Naive thymus-derived CD4-positive, alpha-beta T cell (primary cell): ENCODE measurements around the gene FRMPD4. TPM values are rescaled to one million over a fixed set of nuclear protein-coding genes. Genes with fewer than 3 reads are reported as not detected.

Experiments
- ATAC-seq: fragments of 150-1000 bp; cut with Tn5 transposase; 2 replicates; pipeline ENCODE4 v1.10.0; 2021; ENCODE audit warnings: mild to moderate bottlenecking, moderate library complexity
- CTCF ChIA-PET: fragments of 350-600 bp; sonication (Branson Sonifier 250); formaldehyde crosslinking; loops from one replicate; lab custom pipeline; 2021; ENCODE audit warnings: antibody characterized with exemption; lab: Charles Lee
- POLR2A ChIA-PET: fragments of 350-600 bp; sonication (Branson Sonifier 250); formaldehyde crosslinking; loops from one replicate; lab custom pipeline; 2021; ENCODE audit warnings: antibody characterized with exemption, inconsistent platforms; lab: Charles Lee
- DNase-seq, 9 donors: peaks; one replicate each; pipeline versions ENCODE4 v3.0.0 to v3.0.0-alpha.2; 2020 to 2022; ENCODE audit warnings: mixed read lengths in 1 of 9
- H3K27ac ChIP-seq: one replicate; pipeline ENCODE4 v1.7.0; 2013; ENCODE audit warnings: mild to moderate bottlenecking, low read depth, low read length, moderate library complexity
- H3K27me3 ChIP-seq, 2 donors: one replicate each; pipeline ENCODE4 v1.7.0; 2013; ENCODE audit warnings: low read length in 2 of 2, mild to moderate bottlenecking in 2 of 2, moderate library complexity in 2 of 2; ENCODE audit not compliant: control insufficient read depth in 2 of 2, insufficient read depth in 2 of 2
- H3K36me3 ChIP-seq, 3 experiments: 1 replicate in 2 of 3; 2 replicates in 1 of 3; pipeline ENCODE4 v1.7.0; 2013; ENCODE audit warnings: low read length in 3 of 3, mild to moderate bottlenecking in 3 of 3, moderate library complexity in 1 of 3; ENCODE audit not compliant: insufficient read depth in 3 of 3, control insufficient read depth in 2 of 3
- H3K4me1 ChIP-seq, 2 donors: one replicate each; pipeline ENCODE4 v1.7.0; 2013; ENCODE audit warnings: low read length in 2 of 2, mild to moderate bottlenecking in 2 of 2, moderate library complexity in 1 of 2; ENCODE audit not compliant: control insufficient read depth in 2 of 2, insufficient read depth in 2 of 2
- H3K4me3 ChIP-seq: 2 replicates; pipeline ENCODE4 v1.7.0; 2013; ENCODE audit warnings: mild to moderate bottlenecking, low read length
- H3K9me3 ChIP-seq, 3 experiments: 1 replicate in 2 of 3; 2 replicates in 1 of 3; pipeline ENCODE4 v1.7.0; 2013; ENCODE audit warnings: low read length in 3 of 3; ENCODE audit not compliant: control insufficient read depth in 2 of 3
- H3K27ac Mint-ChIP-seq, 9 donors: one replicate each; pipeline ENCODE4 v1.8.0; 2020 to 2022; ENCODE audit warnings: mixed read lengths in 9 of 9, mild to moderate bottlenecking in 8 of 9, moderate library complexity in 5 of 9, inconsistent platforms in 2 of 9
- H3K27me3 Mint-ChIP-seq, 5 donors: one replicate each; pipeline ENCODE4 v1.8.0; 2021 to 2022; ENCODE audit warnings: mixed read lengths in 5 of 5, mild to moderate bottlenecking in 1 of 5
- H3K36me3 Mint-ChIP-seq, 5 donors: one replicate each; pipeline ENCODE4 v1.8.0; 2020 to 2022; ENCODE audit warnings: mixed read lengths in 5 of 5, mild to moderate bottlenecking in 3 of 5, inconsistent platforms in 1 of 5
- H3K4me1 Mint-ChIP-seq, 7 donors: one replicate each; pipeline ENCODE4 v1.8.0; 2020 to 2022; ENCODE audit warnings: mixed read lengths in 7 of 7, mild to moderate bottlenecking in 3 of 7, inconsistent platforms in 1 of 7
- H3K4me3 Mint-ChIP-seq, 10 donors: one replicate each; pipeline ENCODE4 v1.8.0; 2020 to 2022; ENCODE audit warnings: mild to moderate bottlenecking in 10 of 10, mixed read lengths in 10 of 10, moderate library complexity in 6 of 10, inconsistent platforms in 2 of 10
- H3K9me3 Mint-ChIP-seq, 11 donors: one replicate each; pipeline ENCODE4 v1.8.0; 2020 to 2022; ENCODE audit warnings: mixed read lengths in 11 of 11, mild to moderate bottlenecking in 4 of 11, inconsistent platforms in 1 of 11, moderate library complexity in 1 of 11
- intact Hi-C, 2 donors: fragments of 100-400 bp; cut with micrococcal nuclease; formaldehyde crosslinking; loops; one replicate each; pipeline ENCODE4 v1.15.1; 2023
- polyA plus RNA-seq, 2 donors: library from polyadenylated mRNA; unstranded; fragments of 300-500 nt; fragmentation: Illumina TruSeq; gene quantifications; one replicate each; pipeline ENCODE4 v1.2.3, GENCODE V29; 2021
- total RNA-seq, 6 experiments: library from RNA in 5 of 6; stranded (reverse) in 5 of 6; gene quantifications; 1 replicate in 5 of 6; 2 replicates in 1 of 6; pipeline ENCODE4 v1.2.3 and lab custom pipeline; 2021 to 2026

Gene FRMPD4
- total and polyA plus RNA-seq, 7 experiments from 2014 or later = not detected

- H3K36me3 Mint-ChIP-seq = no peaks in the 10 kb centered on the region
Observed at GRCh38 chrX:12269484-12269883, 131.2 kb downstream of the FRMPD4 start.

GRCh38 chrX:12278151-12278550 lies 139.9 kb downstream of the FRMPD4 start:
- Histone ChIP-seq H3K9me3 (no peaks in the 10 kb centered on the region), H3K36me3 (no peaks in the 10 kb centered on the region), H3K27ac (no peak overlapping the region), H3K4me1 (no peaks in the 10 kb centered on the region), H3K4me3 (no peak overlapping the region), H3K27me3 (no peaks in the 10 kb centered on the region)
- peaks cover 0 to 5% (median 0%) of the 10 kb centered on the region in 11 donors for H3K9me3 Mint-ChIP-seq
- H3K4me1 Mint-ChIP-seq = no peaks in the 10 kb centered on the region
- ChIA-PET CTCF (no interaction called here), POLR2A (no interaction called here)
- H3K4me3 Mint-ChIP-seq = no peak overlapping the region
- ATAC-seq = no peak
- no peaks in the 10 kb centered on the region for H3K36me3 Mint-ChIP-seq
- H3K27me3 Mint-ChIP-seq = no peaks in the 10 kb centered on the region
- no peak overlapping the region for H3K27ac Mint-ChIP-seq
- intact Hi-C loops = no loop called here
- no peak for DNase-seq

More at GRCh38 chrX:12269484-12269883, 131.2 kb downstream of the FRMPD4 start:
- no peak overlapping the region for H3K27ac ChIP-seq
- intact Hi-C loops = no loop called here
- H3K4me1 Mint-ChIP-seq = no peaks in the 10 kb centered on the region
- no peaks in the 10 kb centered on the region for H3K36me3 ChIP-seq
- no peak overlapping the region for H3K4me3 Mint-ChIP-seq
- no peak for DNase-seq
- H3K27me3 Mint-ChIP-seq = peaks cover 0 to 6% (median 0%) of the 10 kb centered on the region in 5 donors
- ChIA-PET CTCF (no interaction called here), POLR2A (no interaction called here)
- H3K9me3 Mint-ChIP-seq = peaks cover 0 to 1% (median 0%) of the 10 kb centered on the region in 11 donors
- no peaks in the 10 kb centered on the region for H3K27me3 ChIP-seq
- H3K27ac Mint-ChIP-seq = no peak overlapping the region
- no peaks in the 10 kb centered on the region for H3K4me1 ChIP-seq
- no peak overlapping the region for H3K4me3 ChIP-seq
- no peaks in the 10 kb centered on the region for H3K9me3 ChIP-seq
- no peak for ATAC-seq

- ATAC-seq = no peak
- no peak overlapping the region for H3K27ac ChIP-seq
- DNase-seq = no peak
- intact Hi-C loops = no loop called here
- Mint-ChIP-seq H3K36me3 (no peaks in the 10 kb centered on the region), H3K4me1 (no peaks in the 10 kb centered on the region), H3K27me3 (peaks cover 0 to 3% (median 0%) of the 10 kb centered on the region in 5 donors), H3K27ac (no peak overlapping the region), H3K9me3 (no peaks in the 10 kb centered on the region), H3K4me3 (no peak overlapping the region)
- H3K27me3 ChIP-seq = no peaks in the 10 kb centered on the region
- no peaks in the 10 kb centered on the region for H3K9me3 ChIP-seq
- H3K4me1 ChIP-seq = no peaks in the 10 kb centered on the region
- POLR2A ChIA-PET = no interaction called here
- H3K36me3 ChIP-seq = no peaks in the 10 kb centered on the region
- CTCF ChIA-PET = no interaction called here
- H3K4me3 ChIP-seq = no peak overlapping the region
Observed at GRCh38 chrX:12282991-12283390, 144.7 kb downstream of the FRMPD4 start.

DNA sequence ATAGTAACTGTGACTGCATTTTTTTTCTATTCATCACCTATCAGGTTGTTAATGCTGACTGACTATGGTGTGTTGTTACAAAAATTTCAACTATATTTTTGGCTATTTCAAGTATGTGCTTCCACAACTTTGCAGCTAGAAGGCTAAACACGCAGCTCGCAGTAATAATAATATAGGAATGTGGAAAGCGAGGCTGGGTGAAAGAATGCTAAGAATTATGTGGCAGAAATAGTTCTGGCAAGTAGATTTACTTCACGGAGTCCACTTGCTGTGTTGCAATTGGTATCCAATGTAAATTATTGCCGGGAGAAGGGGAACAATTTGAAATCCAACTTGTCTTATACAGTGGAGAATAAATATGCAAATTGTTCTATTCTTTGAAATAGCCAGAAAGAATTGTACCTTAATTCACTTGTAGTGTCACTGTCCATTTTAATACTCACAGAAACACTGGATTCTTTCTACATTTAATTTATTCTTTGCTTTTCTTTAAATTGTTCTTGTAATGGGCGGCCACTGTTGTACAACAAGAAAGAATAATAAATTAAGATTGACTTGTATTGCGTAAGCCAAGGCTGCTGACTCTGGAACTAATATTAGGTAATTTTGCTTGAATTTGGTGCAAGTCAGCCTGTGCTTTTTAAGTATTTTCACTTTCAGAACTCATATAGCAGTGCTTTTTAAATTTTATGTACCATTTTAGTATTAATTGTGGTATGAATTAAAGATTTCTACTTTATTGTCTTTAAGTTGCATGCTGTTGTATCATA lies 154.9 kb downstream of the FRMPD4 start:
- Histone ChIP-seq H3K4me1 (no peaks in the 10 kb centered on the region), H3K27ac (no peak overlapping the region), H3K4me3 (no peak overlapping the region), H3K27me3 (no peaks in the 10 kb centered on the region), H3K9me3 (no peaks in the 10 kb centered on the region), H3K36me3 (no peaks in the 10 kb centered on the region)
- peaks cover 0 to 4% (median 0%) of the 10 kb centered on the region in 5 donors for H3K36me3 Mint-ChIP-seq
- peaks cover 0 to 5% (median 0%) of the 10 kb centered on the region in 11 donors for H3K9me3 Mint-ChIP-seq
- peaks cover 0 to 12% (median 6%) of the 10 kb centered on the region in 5 donors for H3K27me3 Mint-ChIP-seq
- DNase-seq (no peak), ATAC-seq (no peak)
- H3K4me1 Mint-ChIP-seq = peaks cover 0 to 2% (median 0%) of the 10 kb centered on the region in 7 donors
- POLR2A ChIA-PET = no interaction called here
- CTCF ChIA-PET = no interaction called here
- H3K27ac Mint-ChIP-seq = no peak overlapping the region
- H3K4me3 Mint-ChIP-seq = no peak overlapping the region
- intact Hi-C loops = no loop called here

GRCh38 chrX:12297353-12297752 lies 159.1 kb downstream of the FRMPD4 start:
- Histone ChIP-seq H3K9me3 (no peaks in the 10 kb centered on the region), H3K4me1 (no peaks in the 10 kb centered on the region), H3K27me3 (no peaks in the 10 kb centered on the region), H3K36me3 (no peaks in the 10 kb centered on the region), H3K27ac (no peak overlapping the region), H3K4me3 (no peak overlapping the region)
- Mint-ChIP-seq H3K27me3 (peaks cover 0 to 8% (median 4%) of the 10 kb centered on the region in 5 donors), H3K9me3 (peaks cover 0 to 7% (median 0%) of the 10 kb centered on the region in 11 donors), H3K4me3 (no peak overlapping the region), H3K4me1 (peaks cover 0 to 2% (median 0%) of the 10 kb centered on the region in 7 donors), H3K36me3 (peaks cover 0 to 4% (median 0%) of the 10 kb centered on the region in 5 donors), H3K27ac (no peak overlapping the region)
- ChIA-PET POLR2A (no interaction called here), CTCF (no interaction called here)
- intact Hi-C loops = no loop called here
- no peak for DNase-seq
- ATAC-seq = no peak

DNA sequence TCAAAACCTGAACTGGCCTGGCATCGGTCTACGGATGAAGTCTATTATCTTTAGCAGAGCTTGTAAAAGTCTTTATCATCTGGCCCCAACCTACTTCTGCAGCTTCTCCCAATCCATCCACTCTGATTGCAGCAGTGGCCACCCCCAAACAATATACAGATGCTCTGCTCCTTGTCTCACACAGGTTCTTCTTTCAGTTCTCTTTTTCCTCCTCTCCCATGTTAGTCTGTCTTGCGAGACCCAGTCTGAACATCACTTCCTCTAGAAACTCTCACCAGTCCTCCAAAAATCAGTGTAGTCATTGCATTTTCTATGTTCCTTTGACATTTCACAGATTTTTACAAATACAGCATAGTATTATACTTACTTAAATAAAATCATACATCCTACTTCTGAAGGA lies 163.0 kb downstream of the FRMPD4 start:
- POLR2A ChIA-PET = no interaction called here
- H3K4me1 ChIP-seq = no peaks in the 10 kb centered on the region

DNA sequence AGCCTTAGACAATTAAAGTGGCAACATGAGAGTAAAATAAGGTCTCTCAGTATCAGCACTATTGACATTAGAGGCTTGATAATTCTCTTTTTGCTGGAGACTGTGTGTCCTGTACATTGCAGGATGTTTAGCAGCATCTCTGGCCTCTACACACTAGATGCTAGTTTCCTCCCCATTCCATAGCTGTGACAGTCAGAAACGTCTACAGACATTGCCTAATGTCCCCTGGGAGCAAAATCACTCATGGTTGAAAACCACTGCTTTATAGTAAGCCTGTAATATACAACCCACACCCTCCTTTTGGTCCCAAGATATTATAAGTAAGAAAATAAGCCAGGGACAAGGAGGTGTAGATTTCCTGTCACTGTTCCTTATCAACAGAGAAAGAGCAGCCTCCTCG lies 166.0 kb downstream of the FRMPD4 start:
- no peak for DNase-seq
- H3K36me3 ChIP-seq = no peaks in the 10 kb centered on the region
- no peak overlapping the region for H3K27ac Mint-ChIP-seq
- peaks cover 0 to 3% (median 0%) of the 10 kb centered on the region in 11 donors for H3K9me3 Mint-ChIP-seq
- H3K9me3 ChIP-seq = no peaks in the 10 kb centered on the region
- H3K27me3 ChIP-seq = no peaks in the 10 kb centered on the region
- no peak overlapping the region for H3K27ac ChIP-seq
- ChIA-PET POLR2A (no interaction called here), CTCF (no interaction called here)
- no peaks in the 10 kb centered on the region for H3K4me1 Mint-ChIP-seq
- intact Hi-C loops = no loop called here
- no peaks in the 10 kb centered on the region for H3K36me3 Mint-ChIP-seq
- H3K4me1 ChIP-seq = no peaks in the 10 kb centered on the region
- peaks cover 0 to 8% (median 0%) of the 10 kb centered on the region in 5 donors for H3K27me3 Mint-ChIP-seq
- no peak overlapping the region for H3K4me3 ChIP-seq
- no peak for ATAC-seq
- no peak overlapping the region for H3K4me3 Mint-ChIP-seq

More for the DNA sequence above, 163.0 kb downstream of the FRMPD4 start:
- Mint-ChIP-seq H3K36me3 (peaks cover 0 to 4% (median 0%) of the 10 kb centered on the region in 5 donors), H3K4me1 (no peaks in the 10 kb centered on the region), H3K27me3 (peaks cover 0 to 8% (median 0%) of the 10 kb centered on the region in 5 donors), H3K9me3 (peaks cover 0 to 7% (median 0%) of the 10 kb centered on the region in 11 donors), H3K4me3 (no peak overlapping the region), H3K27ac (no peak overlapping the region)
- DNase-seq (no peak), ATAC-seq (no peak)
- Histone ChIP-seq H3K4me3 (no peak overlapping the region), H3K27ac (no peak overlapping the region), H3K9me3 (no peaks in the 10 kb centered on the region), H3K27me3 (no peaks in the 10 kb centered on the region), H3K36me3 (no peaks in the 10 kb centered on the region)
- CTCF ChIA-PET = no interaction called here
- intact Hi-C loops = no loop called here
